GM06990 (cell line): Measurements from ENCODE around the gene ABCF1.

Experiments used
- DNase-seq: peaks from one replicate; pipeline ENCODE4 v3.0.0-alpha.2; 2011; ENCODE audit not compliant: insufficient read length; ENCODE audit errors: extremely low read depth
- H3K27me3 ChIP-seq: replicated peaks from 2 replicates; pipeline ENCODE4 v1.6.0; 2011; ENCODE audit warnings: low read length; ENCODE audit not compliant: control insufficient read depth, insufficient read depth
- H3K36me3 ChIP-seq: 2 replicates; pipeline ENCODE4 v1.5.1; 2011; ENCODE audit warnings: low read length; ENCODE audit not compliant: control insufficient read depth, insufficient read depth
- H3K4me3 ChIP-seq: replicated peaks from 2 replicates; pipeline ENCODE4 v1.5.1; 2011; ENCODE audit warnings: low read depth, mild to moderate bottlenecking, control low read depth, low read length
- TF ChIP-seq, protein P1 (sequence below): IDR thresholded peaks from 2 replicates; pipeline ENCODE4 v1.5.1; 2011; ENCODE audit warnings: low read length, control low read depth, mild to moderate bottlenecking, inconsistent platforms; ENCODE audit not compliant: insufficient read depth, poor library complexity, severe bottlenecking

Gene ABCF1

DNA sequence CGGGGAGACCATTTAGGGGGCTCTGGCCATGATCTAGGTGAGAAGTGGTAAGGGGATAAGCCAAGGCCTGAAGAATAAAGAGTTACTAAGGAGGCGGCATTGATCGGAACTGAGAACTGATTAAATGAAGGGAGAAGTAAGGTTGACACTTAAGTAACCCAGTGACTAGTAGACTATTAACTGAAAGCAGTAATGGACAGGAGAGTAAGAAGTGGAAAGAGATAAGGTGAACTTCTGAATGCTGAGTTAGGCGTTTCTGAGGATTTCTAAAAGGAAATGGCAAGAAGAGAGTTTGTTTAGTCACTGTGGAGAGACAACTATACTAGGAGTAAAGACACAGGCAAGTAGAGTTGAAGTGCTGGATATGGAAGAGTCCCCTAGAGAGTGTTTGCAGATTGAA lies 1.9 kb downstream of the ABCF1 start:
- peaks cover 11% of the 10 kb centered on the region for H3K36me3 ChIP-seq
- TF ChIP-seq, protein P1, sequence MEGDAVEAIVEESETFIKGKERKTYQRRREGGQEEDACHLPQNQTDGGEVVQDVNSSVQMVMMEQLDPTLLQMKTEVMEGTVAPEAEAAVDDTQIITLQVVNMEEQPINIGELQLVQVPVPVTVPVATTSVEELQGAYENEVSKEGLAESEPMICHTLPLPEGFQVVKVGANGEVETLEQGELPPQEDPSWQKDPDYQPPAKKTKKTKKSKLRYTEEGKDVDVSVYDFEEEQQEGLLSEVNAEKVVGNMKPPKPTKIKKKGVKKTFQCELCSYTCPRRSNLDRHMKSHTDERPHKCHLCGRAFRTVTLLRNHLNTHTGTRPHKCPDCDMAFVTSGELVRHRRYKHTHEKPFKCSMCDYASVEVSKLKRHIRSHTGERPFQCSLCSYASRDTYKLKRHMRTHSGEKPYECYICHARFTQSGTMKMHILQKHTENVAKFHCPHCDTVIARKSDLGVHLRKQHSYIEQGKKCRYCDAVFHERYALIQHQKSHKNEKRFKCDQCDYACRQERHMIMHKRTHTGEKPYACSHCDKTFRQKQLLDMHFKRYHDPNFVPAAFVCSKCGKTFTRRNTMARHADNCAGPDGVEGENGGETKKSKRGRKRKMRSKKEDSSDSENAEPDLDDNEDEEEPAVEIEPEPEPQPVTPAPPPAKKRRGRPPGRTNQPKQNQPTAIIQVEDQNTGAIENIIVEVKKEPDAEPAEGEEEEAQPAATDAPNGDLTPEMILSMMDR: no peak
- H3K4me3 ChIP-seq: no peak overlapping the region
- no peak for DNase-seq
- no peaks in the 10 kb centered on the region for H3K27me3 ChIP-seq

DNA sequence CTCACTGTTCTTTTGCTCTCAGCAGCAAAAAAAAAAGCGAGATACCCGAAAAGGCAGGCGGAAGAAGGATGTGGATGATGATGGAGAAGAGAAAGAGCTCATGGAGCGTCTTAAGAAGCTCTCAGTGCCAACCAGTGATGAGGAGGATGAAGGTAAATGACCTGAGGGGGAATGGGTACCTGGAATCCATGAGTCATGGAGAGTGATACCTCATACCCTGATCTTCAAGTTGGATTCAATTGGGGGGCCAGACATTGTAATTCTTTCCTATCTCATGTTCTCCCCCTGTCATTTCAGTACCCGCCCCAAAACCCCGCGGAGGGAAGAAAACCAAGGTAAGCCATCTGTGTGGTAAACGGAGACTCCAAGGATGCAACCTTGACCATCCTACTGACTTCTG lies 6.8 kb downstream of the ABCF1 start:
- no peak for DNase-seq
- peaks cover 20% of the 10 kb centered on the region for H3K36me3 ChIP-seq
- H3K27me3 ChIP-seq: no peaks in the 10 kb centered on the region
- no peak overlapping the region for H3K4me3 ChIP-seq
- TF ChIP-seq, protein P1: no peak

DNA sequence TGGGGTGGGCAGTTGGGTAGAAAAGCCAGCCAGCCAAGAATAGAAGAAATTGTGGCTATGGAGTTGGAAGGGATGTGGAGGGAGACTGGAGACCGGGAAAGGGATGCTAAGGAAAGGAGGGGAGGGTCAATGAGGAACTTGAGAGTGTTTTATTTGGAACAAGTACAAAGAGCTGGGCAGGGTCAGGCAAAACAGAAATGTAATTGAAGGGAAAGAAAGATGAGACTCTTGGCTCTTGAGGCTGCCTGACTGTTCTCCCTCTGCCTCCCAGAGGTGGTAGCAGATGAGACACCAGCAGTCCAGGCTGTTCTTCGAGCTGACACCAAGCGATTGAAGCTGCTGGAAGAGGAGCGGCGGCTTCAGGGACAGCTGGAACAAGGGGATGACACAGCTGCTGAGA lies 12.7 kb downstream of the ABCF1 start:
- H3K36me3 ChIP-seq: peaks cover 38% of the 10 kb centered on the region
- TF ChIP-seq, protein P1: no peak

DNA sequence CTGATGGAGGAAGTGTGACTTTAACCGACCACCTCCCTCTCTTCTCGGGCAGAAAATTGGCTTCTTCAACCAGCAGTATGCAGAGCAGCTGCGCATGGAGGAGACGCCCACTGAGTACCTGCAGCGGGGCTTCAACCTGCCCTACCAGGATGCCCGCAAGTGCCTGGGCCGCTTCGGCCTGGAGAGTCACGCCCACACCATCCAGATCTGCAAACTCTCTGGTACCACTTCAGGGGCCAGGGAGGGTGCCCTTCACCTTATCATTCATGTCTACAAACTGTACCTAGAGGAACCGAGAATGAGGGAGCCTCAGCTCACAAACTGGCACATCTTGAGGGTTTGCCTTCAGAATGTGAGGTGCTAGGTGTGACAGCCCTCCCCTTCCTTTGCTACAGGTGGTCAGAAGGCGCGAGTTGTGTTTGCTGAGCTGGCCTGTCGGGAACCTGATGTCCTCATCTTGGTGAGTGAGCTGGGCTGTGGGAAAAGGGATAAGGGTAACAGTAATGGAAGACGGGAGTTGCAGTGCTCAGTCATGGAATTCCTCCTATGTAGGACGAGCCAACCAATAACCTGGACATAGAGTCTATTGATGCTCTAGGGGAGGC lies 18.6 kb downstream of the ABCF1 start:
- H3K36me3 ChIP-seq: peaks cover 41% of the 10 kb centered on the region
- no peak for DNase-seq
- no peak overlapping the region for H3K4me3 ChIP-seq
- H3K27me3 ChIP-seq: no peaks in the 10 kb centered on the region
- TF ChIP-seq, protein P1: no peak

More for the DNA sequence above, 12.7 kb downstream of the ABCF1 start:
- Histone ChIP-seq H3K27me3 (no peaks in the 10 kb centered on the region), H3K4me3 (no peak overlapping the region)
- DNase-seq: no peak

DNA sequence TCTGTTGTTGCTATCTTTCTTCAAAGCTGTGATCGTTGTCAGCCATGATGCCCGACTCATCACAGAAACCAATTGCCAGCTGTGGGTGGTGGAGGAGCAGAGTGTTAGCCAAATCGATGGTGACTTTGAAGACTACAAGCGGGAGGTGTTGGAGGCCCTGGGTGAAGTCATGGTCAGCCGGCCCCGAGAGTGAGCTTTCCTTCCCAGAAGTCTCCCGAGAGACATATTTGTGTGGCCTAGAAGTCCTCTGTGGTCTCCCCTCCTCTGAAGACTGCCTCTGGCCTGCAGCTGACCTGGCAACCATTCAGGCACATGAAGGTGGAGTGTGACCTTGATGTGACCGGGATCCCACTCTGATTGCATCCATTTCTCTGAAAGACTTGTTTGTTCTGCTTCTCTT lies 19.3 kb downstream of the ABCF1 start:
- H3K4me3 ChIP-seq: no peak overlapping the region
- H3K36me3 ChIP-seq: peaks cover 36% of the 10 kb centered on the region
- no peak for DNase-seq
- TF ChIP-seq, protein P1: no peak
- no peaks in the 10 kb centered on the region for H3K27me3 ChIP-seq

DNA sequence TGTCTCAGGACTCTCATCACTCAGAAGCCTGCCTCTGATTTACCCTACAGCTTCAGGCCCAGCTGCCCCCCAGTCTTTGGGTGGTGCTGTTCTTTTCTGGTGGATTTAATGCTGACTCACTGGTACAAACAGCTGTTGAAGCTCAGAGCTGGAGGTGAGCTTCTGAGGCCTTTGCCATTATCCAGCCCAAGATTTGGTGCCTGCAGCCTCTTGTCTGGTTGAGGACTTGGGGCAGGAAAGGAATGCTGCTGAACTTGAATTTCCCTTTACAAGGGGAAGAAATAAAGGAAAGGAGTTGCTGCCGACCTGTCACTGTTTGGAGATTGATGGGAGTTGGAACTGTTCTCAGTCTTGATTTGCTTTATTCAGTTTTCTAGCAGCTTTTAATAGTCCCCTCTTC lies 19.8 kb downstream of the ABCF1 start:
- Histone ChIP-seq H3K4me3 (no peak overlapping the region), H3K27me3 (no peaks in the 10 kb centered on the region), H3K36me3 (peaks cover 33% of the 10 kb centered on the region)
- no peak for DNase-seq
- TF ChIP-seq, protein P1: no peak
